ENCODE measurements around the gene RNF130.

The RNF130 gene

DNA sequence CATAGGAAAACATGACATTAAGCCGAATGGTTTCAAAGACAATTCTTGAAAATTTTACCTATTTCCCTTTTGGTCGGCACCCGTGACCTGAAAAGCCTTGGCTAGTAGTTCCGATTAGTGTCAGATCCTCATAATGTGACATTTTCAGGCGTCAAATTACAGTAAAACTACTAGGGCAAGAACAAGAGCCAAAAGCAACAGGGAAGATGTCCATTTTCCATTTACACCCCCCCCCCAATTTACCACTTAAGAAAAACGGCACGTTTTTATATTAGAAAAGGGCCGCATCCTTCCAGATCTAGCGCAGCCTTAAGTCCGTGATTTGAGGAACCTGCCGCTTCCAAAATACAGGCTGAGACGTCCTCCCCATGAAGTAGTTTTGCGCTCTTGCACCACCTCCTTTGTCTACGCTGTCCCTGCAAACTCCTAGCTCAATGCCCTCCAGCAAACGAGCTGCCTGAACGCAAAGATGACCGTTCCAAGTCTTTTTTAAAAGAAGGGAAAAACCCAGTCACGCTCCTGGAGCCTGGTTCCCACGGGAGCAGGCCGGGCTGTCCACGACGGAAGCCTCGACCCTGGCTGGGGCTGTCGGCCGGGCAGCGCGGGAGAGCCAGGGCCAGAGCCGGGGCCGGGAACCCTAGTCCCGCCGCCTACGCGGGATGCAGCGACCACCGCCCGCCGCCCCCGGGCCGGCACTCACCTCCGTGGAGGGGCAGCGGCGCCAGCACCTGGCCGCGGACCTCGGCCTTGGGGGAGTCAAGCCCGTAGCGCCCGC, 616 bp downstream of the RNF130 start:
- peaks cover 2% of the 10 kb centered on the region for H3K79me2 ChIP-seq
- peak overlapping the region; percentile 56 for H3K9ac ChIP-seq
- H3K36me3 ChIP-seq (ENCODE audit: control insufficient read depth, insufficient read depth, low read length), result no peaks in the 10 kb centered on the region
- H3K27me3 ChIP-seq (ENCODE audit: control insufficient read depth, insufficient read depth, low read length), result no peaks in the 10 kb centered on the region
- no peaks in the 10 kb centered on the region for H3K9me3 ChIP-seq (ENCODE audit: control insufficient read depth, low read length)
- peak overlapping the region; percentile 83 for H2AFZ ChIP-seq
- TF ChIP-seq CTCF (IDR thresholded peaks at IDR 0.05), result no peak
- peak overlapping the region; percentile 59 for H3K27ac ChIP-seq
- peak overlapping the region; percentile 50 for H3K4me2 ChIP-seq (ENCODE audit: low read length)
- H3K4me1 ChIP-seq, result peaks cover 2% of the 10 kb centered on the region
- peak overlapping the region; percentile 59 for H3K4me3 ChIP-seq (ENCODE audit: low read depth, low read length)

DNA sequence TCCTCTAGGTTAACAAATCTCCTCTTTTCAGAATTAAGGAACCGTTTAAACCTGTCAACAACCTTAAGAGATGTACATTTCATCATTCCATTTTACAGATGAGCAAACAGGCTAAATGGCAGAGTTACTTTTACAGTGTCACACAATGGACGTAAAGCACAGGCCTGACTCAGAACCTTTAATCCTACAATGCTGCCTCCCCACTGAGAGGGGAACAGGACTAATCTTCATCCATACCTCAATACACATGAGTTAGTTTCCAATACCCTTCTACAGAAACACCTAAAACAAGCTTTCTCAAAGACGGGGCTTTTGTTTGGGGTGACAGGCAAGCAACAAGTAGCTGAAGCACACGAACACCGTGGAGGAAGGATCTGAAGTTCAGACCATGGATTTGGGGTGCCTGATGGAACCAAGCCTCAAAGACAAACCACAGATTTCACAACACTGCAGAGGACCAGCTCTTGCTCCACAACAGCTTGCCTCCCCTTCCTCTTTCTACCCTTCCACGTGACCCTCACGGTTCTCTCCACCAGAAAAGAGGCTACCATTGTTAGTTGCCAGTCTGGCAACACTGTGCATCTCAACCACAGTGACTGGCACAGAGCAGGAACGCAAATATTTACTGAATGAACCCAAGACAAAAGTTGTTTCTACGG, 1.8 kb downstream of the RNF130 start:
- Histone ChIP-seq H3K4me3 (ENCODE audit: low read depth, low read length) (peak overlapping the region; percentile 59), H3K36me3 (ENCODE audit: control insufficient read depth, insufficient read depth, low read length) (no peaks in the 10 kb centered on the region), H3K27me3 (ENCODE audit: control insufficient read depth, insufficient read depth, low read length) (no peaks in the 10 kb centered on the region), H3K4me1 (peaks cover 2% of the 10 kb centered on the region), H3K27ac (no peak overlapping the region), H3K9me3 (ENCODE audit: control insufficient read depth, low read length) (no peaks in the 10 kb centered on the region), H3K4me2 (ENCODE audit: low read length) (peak overlapping the region; percentile 50), H2AFZ (no peak overlapping the region), H3K79me2 (peaks cover 5% of the 10 kb centered on the region), H3K9ac (no peak overlapping the region)
- no peak for TF ChIP-seq CTCF (IDR thresholded peaks at IDR 0.05)

GRCh38 chr5:180068519-180069090, 3.0 kb downstream of the RNF130 start:
- H3K4me2 ChIP-seq (ENCODE audit: low read length), result no peak overlapping the region
- no peaks in the 10 kb centered on the region for H3K27me3 ChIP-seq (ENCODE audit: control insufficient read depth, insufficient read depth, low read length)
- H3K4me3 ChIP-seq (ENCODE audit: low read depth, low read length), result no peak overlapping the region
- peaks cover 7% of the 10 kb centered on the region for H3K79me2 ChIP-seq
- H2AFZ ChIP-seq, result no peak overlapping the region
- H3K4me1 ChIP-seq, result peaks cover 2% of the 10 kb centered on the region
- H3K9me3 ChIP-seq (ENCODE audit: control insufficient read depth, low read length), result no peaks in the 10 kb centered on the region
- no peak for TF ChIP-seq CTCF (IDR thresholded peaks at IDR 0.05)
- no peak overlapping the region for H3K9ac ChIP-seq
- no peaks in the 10 kb centered on the region for H3K36me3 ChIP-seq (ENCODE audit: control insufficient read depth, insufficient read depth, low read length)
- H3K27ac ChIP-seq, result no peak overlapping the region

GRCh38 chr5:180067986-180068385, 3.6 kb downstream of the RNF130 start:
- no peak overlapping the region for H3K4me3 ChIP-seq (ENCODE audit: low read depth, low read length)

More at GRCh38 chr5:180067986-180068385, 3.6 kb downstream of the RNF130 start:
- no peaks in the 10 kb centered on the region for H3K36me3 ChIP-seq (ENCODE audit: control insufficient read depth, insufficient read depth, low read length)
- no peak overlapping the region for H3K9ac ChIP-seq
- peaks cover 13% of the 10 kb centered on the region for H3K79me2 ChIP-seq
- no peak overlapping the region for H2AFZ ChIP-seq
- peaks cover 2% of the 10 kb centered on the region for H3K4me1 ChIP-seq
- no peak overlapping the region for H3K27ac ChIP-seq
- H3K27me3 ChIP-seq (ENCODE audit: control insufficient read depth, insufficient read depth, low read length), result no peaks in the 10 kb centered on the region
- no peaks in the 10 kb centered on the region for H3K9me3 ChIP-seq (ENCODE audit: control insufficient read depth, low read length)
- no peak for TF ChIP-seq CTCF (IDR thresholded peaks at IDR 0.05)
- no peak overlapping the region for H3K4me2 ChIP-seq (ENCODE audit: low read length)

All from parathyroid adenoma (tissue), 2 donors.